ENCODE data around the gene ENTREP1. TPM values are rescaled to one million over a fixed set of nuclear protein-coding genes. Genes with fewer than 3 reads are reported as not detected.

ENTREP1 gene
- total and polyA plus RNA-seq, 2 experiments from 2014 or later: 5.7 to 10.0 TPM

GRCh38 chr9:69333716-69334115 lies 8.7 kb downstream of the ENTREP1 start:
- no peak overlapping the region for H3K4me2 ChIP-seq
- no peaks in the 10 kb centered on the region for H3K36me3 Mint-ChIP-seq (ENCODE audit: low read depth)
- peaks cover 6% of the 10 kb centered on the region for H3K27me3 Mint-ChIP-seq (ENCODE audit: insufficient read depth, low read depth, poor library complexity)
- H3K9me3 Mint-ChIP-seq: no peaks in the 10 kb centered on the region
- DNase-seq (ENCODE audit: low spot score): no peak
- no peaks in the 10 kb centered on the region for H3K27me3 ChIP-seq (ENCODE audit: insufficient read depth)
- no peaks in the 10 kb centered on the region for H3K9me2 ChIP-seq (ENCODE audit: insufficient read depth)
- no peaks in the 10 kb centered on the region for H3K36me3 ChIP-seq (ENCODE audit: insufficient read depth)
- no peak overlapping the region for H3K27ac ChIP-seq (ENCODE audit: low read depth)
- TF ChIP-seq CTCF (conservative IDR thresholded peaks at IDR 0.05; ENCODE audit: low read depth in 2 of 2) (no peak), EZH2 (IDR thresholded peaks at IDR 0.05; ENCODE audit: low read depth, unreplicated experiment) (no peak), REST (IDR thresholded peaks at IDR 0.05; ENCODE audit: unreplicated experiment) (no peak), NANOG (IDR thresholded peaks at IDR 0.05; ENCODE audit: borderline replicate concordance) (no peak), JUNB (IDR thresholded peaks at IDR 0.05; ENCODE audit: unreplicated experiment) (no peak), ZNF462 (CRISPR knock-in tag; IDR thresholded peaks at IDR 0.05) (no peak), ETS1 (IDR thresholded peaks at IDR 0.05) (no peak), ZNF114 (CRISPR knock-in tag; IDR thresholded peaks at IDR 0.05) (no peak), STAT1 (IDR thresholded peaks at IDR 0.05; ENCODE audit: unreplicated experiment) (no peak), POLR2AphosphoS5 (IDR thresholded peaks at IDR 0.05; ENCODE audit: low read depth) (no peak), ZNF331 (CRISPR knock-in tag; IDR thresholded peaks at IDR 0.05; ENCODE audit: low read depth) (no peak), CREB1 (CRISPR knock-in tag; IDR thresholded peaks at IDR 0.05; ENCODE audit: low read depth) (no peak), EZH2phosphoT487 (IDR thresholded peaks at IDR 0.05; ENCODE audit: unreplicated experiment) (no peak)
- H3K27ac Mint-ChIP-seq: no peak overlapping the region
- H3K4me1 ChIP-seq (ENCODE audit: insufficient read depth): peaks cover 12% of the 10 kb centered on the region
- no peak overlapping the region for H2AFZ ChIP-seq
- H3F3A ChIP-seq (replicated peaks; ENCODE audit: low read depth): no peaks in the 10 kb centered on the region
- no peaks in the 10 kb centered on the region for H4K20me1 ChIP-seq (replicated peaks; ENCODE audit: insufficient read depth)
- no peak for ATAC-seq
- H3K4me1 Mint-ChIP-seq: peaks cover 18% of the 10 kb centered on the region
- H3K4me3 ChIP-seq: no peak overlapping the region
- H3K79me2 ChIP-seq (replicated peaks; ENCODE audit: insufficient read depth): peaks cover 22% of the 10 kb centered on the region; the same call in 1 of the 2 replicates
- H3K4me3 Mint-ChIP-seq: no peak overlapping the region

Measured in GM23338 (cell line).